ENCODE measurements around the gene PTPRN.
A peak's percentile ranks its signal among the peaks of the same experiment; 100 is the strongest.

PTPRN gene

GRCh38 chr2:219253753-219254589 is 55.2 kb downstream of the PTPRN start, which contains the start of gene TUBA4A:
Gene TUBA4A (minus strand): TSS chr2:219253918. CDS start chr2:219253858, 60 bp downstream.
- H3K27me3 ChIP-seq (ENCODE audit: low read length), result no peaks in the 10 kb centered on the region
- no peaks in the 10 kb centered on the region for H3K36me3 ChIP-seq (ENCODE audit: low read length)
- TF ChIP-seq CTCF (IDR thresholded peaks at IDR 0.05; ENCODE audit: insufficient read depth, low read length, poor library complexity, severe bottlenecking) (no peak), EZH2phosphoT487 (conservative IDR thresholded peaks at IDR 0.05; ENCODE audit: low read length) (no peak)
- H3F3A ChIP-seq (ENCODE audit: insufficient read depth), result peaks cover 8% of the 10 kb centered on the region
- H3K27ac ChIP-seq (ENCODE audit: low read depth, low read length), result peak within 1 kb of the TSS; percentile 70
- H2AFZ ChIP-seq (ENCODE audit: low read depth, low read length, severe bottlenecking), result peak within 1 kb of the TSS; percentile 66
- H3K9me3 ChIP-seq (ENCODE audit: insufficient read depth, low read length), result no peaks in the 10 kb centered on the region
- H3K4me3 ChIP-seq (ENCODE audit: insufficient read depth, low read length, poor library complexity, severe bottlenecking), result peak within 1 kb of the TSS; percentile 63
- H3K79me2 ChIP-seq (ENCODE audit: insufficient read depth, low read length), result peaks cover 20% of the 10 kb centered on the region; the same call in 1 of the 2 replicates
- H4K20me1 ChIP-seq (ENCODE audit: low read depth, low read length), result no peaks in the 10 kb centered on the region
- H3K9me2 ChIP-seq (replicated peaks; ENCODE audit: insufficient read depth, low read length), result no peaks in the 10 kb centered on the region
- H3K9ac ChIP-seq (ENCODE audit: low read length), result peak within 1 kb of the TSS; percentile 72
- peak within 1 kb of the TSS; percentile 70 for H3K4me2 ChIP-seq (ENCODE audit: low read depth, low read length, poor library complexity, severe bottlenecking)

GRCh38 chr2:219252900-219253752 is 56.1 kb downstream of the PTPRN start, which contains the start of gene TUBA4B:
Gene TUBA4B (plus strand): TSS chr2:219253243. CDS start chr2:219253408, 165 bp downstream.
- no peaks in the 10 kb centered on the region for H3K36me3 ChIP-seq (ENCODE audit: low read length)
- peaks cover 8% of the 10 kb centered on the region for H3F3A ChIP-seq (ENCODE audit: insufficient read depth)
- peak within 1 kb of the TSS; percentile 72 for H3K9ac ChIP-seq (ENCODE audit: low read length)
- H3K4me2 ChIP-seq (ENCODE audit: low read depth, low read length, poor library complexity, severe bottlenecking), result peak within 1 kb of the TSS; percentile 70
- peak within 1 kb of the TSS; percentile 70 for H3K27ac ChIP-seq (ENCODE audit: low read depth, low read length)
- H3K9me2 ChIP-seq (replicated peaks; ENCODE audit: insufficient read depth, low read length), result no peaks in the 10 kb centered on the region
- H3K9me3 ChIP-seq (ENCODE audit: insufficient read depth, low read length), result no peaks in the 10 kb centered on the region
- peak within 1 kb of the TSS; percentile 66 for H2AFZ ChIP-seq (ENCODE audit: low read depth, low read length, severe bottlenecking)
- no peaks in the 10 kb centered on the region for H4K20me1 ChIP-seq (ENCODE audit: low read depth, low read length)
- peaks cover 20% of the 10 kb centered on the region; the same call in 1 of the 2 replicates for H3K79me2 ChIP-seq (ENCODE audit: insufficient read depth, low read length)
- H3K27me3 ChIP-seq (ENCODE audit: low read length), result no peaks in the 10 kb centered on the region
- TF ChIP-seq EZH2phosphoT487 (conservative IDR thresholded peaks at IDR 0.05; ENCODE audit: low read length) (no peak), CTCF (IDR thresholded peaks at IDR 0.05; ENCODE audit: insufficient read depth, low read length, poor library complexity, severe bottlenecking) (no peak)
- peak within 1 kb of the TSS; percentile 63 for H3K4me3 ChIP-seq (ENCODE audit: insufficient read depth, low read length, poor library complexity, severe bottlenecking)

GRCh38 chr2:219252570-219252899 is 56.7 kb downstream of the PTPRN start:
- H3K4me3 ChIP-seq (ENCODE audit: insufficient read depth, low read length, poor library complexity, severe bottlenecking), result peak overlapping the region; percentile 63
- H3F3A ChIP-seq (ENCODE audit: insufficient read depth), result peaks cover 8% of the 10 kb centered on the region
- peak overlapping the region; percentile 70 for H3K27ac ChIP-seq (ENCODE audit: low read depth, low read length)
- no peak overlapping the region for H2AFZ ChIP-seq (ENCODE audit: low read depth, low read length, severe bottlenecking)
- H3K79me2 ChIP-seq (ENCODE audit: insufficient read depth, low read length), result peaks cover 20% of the 10 kb centered on the region; the same call in 1 of the 2 replicates
- no peak for TF ChIP-seq EZH2phosphoT487 (conservative IDR thresholded peaks at IDR 0.05; ENCODE audit: low read length)
- no peak for TF ChIP-seq CTCF (IDR thresholded peaks at IDR 0.05; ENCODE audit: insufficient read depth, low read length, poor library complexity, severe bottlenecking)
- no peaks in the 10 kb centered on the region for H3K27me3 ChIP-seq (ENCODE audit: low read length)
- H3K9ac ChIP-seq (ENCODE audit: low read length), result peak overlapping the region; percentile 72
- H3K4me2 ChIP-seq (ENCODE audit: low read depth, low read length, poor library complexity, severe bottlenecking), result peak overlapping the region; percentile 70
- H3K9me2 ChIP-seq (replicated peaks; ENCODE audit: insufficient read depth, low read length), result no peaks in the 10 kb centered on the region
- H4K20me1 ChIP-seq (ENCODE audit: low read depth, low read length), result no peaks in the 10 kb centered on the region
- no peaks in the 10 kb centered on the region for H3K9me3 ChIP-seq (ENCODE audit: insufficient read depth, low read length)
- no peaks in the 10 kb centered on the region for H3K36me3 ChIP-seq (ENCODE audit: low read length)
